BE2C (cell line): ENCODE data around the gene FOXE1.

ENCODE experiments used
- DNase-seq: peaks from one replicate; pipeline ENCODE4 v3.0.0-alpha.2; 2020
- H3K27me3 ChIP-seq: fragments of 250-450 bp; sonication (Bioruptor Pico); 2 replicates; pipeline ENCODE4 v1.5.1; 2020; ENCODE audit warnings: mild to moderate bottlenecking
- H3K36me3 ChIP-seq: fragments of 250-450 bp; sonication (Bioruptor Pico); 2 replicates; pipeline ENCODE4 v1.5.1; 2020; ENCODE audit warnings: mild to moderate bottlenecking
- H3K4me1 ChIP-seq: fragments of 250-450 bp; sonication (Bioruptor Pico); 2 replicates; pipeline ENCODE4 v1.5.1; 2020
- H3K4me3 ChIP-seq: 2 replicates; pipeline ENCODE4 v1.5.1; 2011; ENCODE audit warnings: low read depth, low read length
- H3K9me3 ChIP-seq: fragments of 250-450 bp; sonication (Bioruptor Pico); 2 replicates; pipeline ENCODE4 v1.5.1; 2020
- CTCF ChIP-seq: IDR thresholded peaks from 2 replicates; pipeline ENCODE4 v1.5.1; 2012; ENCODE audit warnings: mild to moderate bottlenecking, low read depth, low read length

FOXE1 gene

DNA sequence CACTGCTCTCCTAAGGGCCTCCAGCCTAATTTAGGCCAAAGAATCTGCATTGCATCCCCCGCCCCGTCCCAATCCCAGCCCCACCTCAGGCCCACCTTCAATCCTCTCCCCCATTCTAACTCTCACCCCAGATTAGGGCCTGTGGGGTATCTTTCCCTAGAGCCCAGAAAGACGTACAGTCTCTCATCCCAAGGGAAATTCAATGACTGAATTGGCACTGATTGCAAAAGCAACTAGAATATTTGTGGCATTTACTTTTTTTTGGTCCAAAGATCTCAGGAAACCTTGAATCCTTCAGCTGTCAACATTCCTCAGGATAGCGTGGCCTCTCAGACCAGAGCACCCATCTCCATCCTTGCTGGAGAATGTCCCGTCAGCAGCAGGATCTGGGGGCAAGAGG is 38.7 kb downstream of the FOXE1 start:
- no peaks in the 10 kb centered on the region for H3K4me1 ChIP-seq
- H3K36me3 ChIP-seq = no peaks in the 10 kb centered on the region
- no peak for TF ChIP-seq CTCF
- H3K27me3 ChIP-seq = peaks cover 22% of the 10 kb centered on the region
- H3K9me3 ChIP-seq = no peaks in the 10 kb centered on the region
- H3K4me3 ChIP-seq = no peak overlapping the region
- no peak for DNase-seq

GRCh38 chr9:97892421-97892820 is 39.4 kb downstream of the FOXE1 start:
- H3K9me3 ChIP-seq = no peaks in the 10 kb centered on the region
- no peak for TF ChIP-seq CTCF
- peaks cover 19% of the 10 kb centered on the region for H3K27me3 ChIP-seq
- H3K4me3 ChIP-seq = no peak overlapping the region
- no peak for DNase-seq
- H3K36me3 ChIP-seq = no peaks in the 10 kb centered on the region
- H3K4me1 ChIP-seq = no peaks in the 10 kb centered on the region

DNA sequence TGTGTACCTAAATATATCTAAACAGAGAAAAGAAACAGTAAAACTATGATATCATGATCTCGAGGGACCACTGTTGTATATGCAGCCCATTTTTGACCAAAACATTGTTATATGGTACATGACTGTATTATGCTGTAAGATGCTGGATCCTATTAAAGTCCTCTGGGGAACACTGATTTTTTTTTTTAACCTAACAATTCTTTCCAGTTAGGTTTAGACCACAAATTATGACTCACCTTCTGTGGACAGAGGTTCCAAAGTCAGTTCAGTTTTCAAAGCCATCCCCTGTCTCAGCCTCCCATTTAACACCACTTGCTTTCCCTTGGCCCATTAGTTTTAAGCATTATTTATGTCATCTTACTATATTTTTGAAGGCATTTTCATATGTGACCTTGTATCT is 42.2 kb downstream of the FOXE1 start:
- H3K4me3 ChIP-seq = no peak overlapping the region
- no peaks in the 10 kb centered on the region for H3K4me1 ChIP-seq
- H3K27me3 ChIP-seq = no peaks in the 10 kb centered on the region
- no peaks in the 10 kb centered on the region for H3K9me3 ChIP-seq
- no peak for TF ChIP-seq CTCF
- no peak for DNase-seq
- no peaks in the 10 kb centered on the region for H3K36me3 ChIP-seq

DNA sequence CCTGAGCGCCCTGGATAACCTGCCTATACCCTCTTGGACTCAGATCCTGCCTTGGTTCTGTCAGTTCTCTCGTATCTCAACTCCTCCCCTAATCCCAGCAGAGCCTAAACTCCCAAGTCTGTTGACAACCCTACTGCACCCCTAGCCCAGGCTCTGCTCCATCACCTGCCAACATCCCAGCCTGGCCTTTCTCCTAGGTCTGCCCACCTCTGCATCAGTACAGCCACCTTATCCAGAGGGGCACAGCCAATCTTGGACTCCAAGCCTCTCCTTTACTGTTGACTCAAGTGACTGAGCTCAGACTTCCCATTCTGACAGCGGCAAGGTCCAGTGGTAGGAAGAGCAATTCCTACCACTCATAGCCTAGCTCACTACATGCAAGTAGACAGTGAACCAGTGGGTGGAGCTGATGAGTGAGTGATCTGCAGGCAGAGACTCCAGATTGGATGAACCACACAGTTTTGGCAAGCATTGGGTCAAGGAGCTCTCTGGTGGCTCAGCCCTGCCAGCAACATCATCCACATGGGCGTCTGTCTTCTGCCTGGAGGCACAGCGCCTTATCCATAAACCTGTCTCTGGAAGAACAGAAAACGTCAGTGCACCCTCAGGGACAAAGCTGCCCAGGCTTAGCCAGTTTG is 42.8 kb downstream of the FOXE1 start:
- no peaks in the 10 kb centered on the region for H3K9me3 ChIP-seq
- DNase-seq = peak; percentile 57

GRCh38 chr9:97900103-97900737 is 47.2 kb downstream of the FOXE1 start:
- no peak for TF ChIP-seq CTCF
- Histone ChIP-seq H3K36me3 (0 out of 2 replicates have a peak, but pooled peaks cover 7% of the 10 kb centered on the region), H3K9me3 (no peaks in the 10 kb centered on the region), H3K27me3 (no peaks in the 10 kb centered on the region), H3K4me3 (no peak overlapping the region), H3K4me1 (no peaks in the 10 kb centered on the region)
- no peak for DNase-seq

More for the DNA sequence above, 42.8 kb downstream of the FOXE1 start:
- no peaks in the 10 kb centered on the region for H3K4me1 ChIP-seq
- no peaks in the 10 kb centered on the region for H3K27me3 ChIP-seq
- H3K4me3 ChIP-seq = no peak overlapping the region
- TF ChIP-seq CTCF = peak; percentile 48
- H3K36me3 ChIP-seq = no peaks in the 10 kb centered on the region

GRCh38 chr9:97900738-97901565 is 47.9 kb downstream of the FOXE1 start:
- no peaks in the 10 kb centered on the region for H3K4me1 ChIP-seq
- H3K4me3 ChIP-seq = no peak overlapping the region
- no peaks in the 10 kb centered on the region for H3K9me3 ChIP-seq
- peak; percentile 87 for TF ChIP-seq CTCF
- DNase-seq = peak; percentile 14
- no peaks in the 10 kb centered on the region for H3K27me3 ChIP-seq
- peaks cover 7% of the 10 kb centered on the region; the same call in 1 of the 2 replicates for H3K36me3 ChIP-seq
